Effector memory CD4-positive, alpha-beta T cell (primary cell): ENCODE data around the gene KCNMB2.

ENCODE experiments used
- DNase-seq, 3 donors: peaks; one replicate each; pipeline ENCODE4 v3.0.0-alpha.2; 2020
- H3K27ac ChIP-seq: 2 replicates; pipeline ENCODE4 v1.7.0; 2013; ENCODE audit warnings: mild to moderate bottlenecking, low read length, moderate library complexity; ENCODE audit not compliant: insufficient read depth, poor library complexity, severe bottlenecking
- H3K27me3 ChIP-seq: replicated peaks from 2 replicates; pipeline ENCODE4 v1.7.0; 2013; ENCODE audit warnings: mild to moderate bottlenecking, low read length; ENCODE audit not compliant: insufficient read depth, control insufficient read depth, poor library complexity, severe bottlenecking
- H3K36me3 ChIP-seq: 2 replicates; pipeline ENCODE4 v1.7.0; 2013; ENCODE audit warnings: mild to moderate bottlenecking, low read length, moderate library complexity; ENCODE audit not compliant: control insufficient read depth, insufficient read depth
- H3K4me1 ChIP-seq: 2 replicates; pipeline ENCODE4 v1.7.0; 2013; ENCODE audit warnings: low read length, mild to moderate bottlenecking; ENCODE audit not compliant: control insufficient read depth, insufficient read depth, poor library complexity, severe bottlenecking
- H3K4me3 ChIP-seq: 2 replicates; pipeline ENCODE4 v1.7.0; 2013; ENCODE audit warnings: low read length, low read depth, mild to moderate bottlenecking; ENCODE audit not compliant: insufficient read depth, poor library complexity, severe bottlenecking
- H3K9me3 ChIP-seq: 2 replicates; pipeline ENCODE4 v1.7.0; 2013; ENCODE audit warnings: mild to moderate bottlenecking, low read length, moderate library complexity; ENCODE audit not compliant: control insufficient read depth

The KCNMB2 gene

GRCh38 chr3:178807694-178808093 lies 271.5 kb downstream of the KCNMB2 start:
- H3K36me3 ChIP-seq = no peaks in the 10 kb centered on the region
- no peaks in the 10 kb centered on the region for H3K27me3 ChIP-seq
- H3K27ac ChIP-seq = no peak overlapping the region
- DNase-seq = no peak
- H3K4me3 ChIP-seq = no peak overlapping the region
- H3K9me3 ChIP-seq = no peaks in the 10 kb centered on the region
- no peaks in the 10 kb centered on the region for H3K4me1 ChIP-seq

DNA sequence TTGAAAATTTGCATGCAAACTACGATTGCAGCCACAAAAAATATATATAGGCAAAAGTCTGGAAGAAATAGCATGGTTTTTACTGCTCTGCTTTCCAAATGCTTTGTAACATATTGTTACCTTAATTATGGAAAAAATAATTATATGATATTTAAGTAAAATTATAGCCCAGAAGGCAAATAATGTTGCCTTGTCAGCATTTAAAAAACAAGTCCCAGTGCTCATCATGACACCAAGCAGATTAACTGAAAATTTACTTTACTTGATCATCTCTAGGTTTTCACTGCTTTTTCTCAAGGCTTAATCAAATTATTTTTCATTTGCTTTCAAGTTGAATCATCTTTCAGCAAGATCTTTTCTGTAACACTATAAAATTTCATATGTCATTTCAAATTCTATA lies 272.5 kb downstream of the KCNMB2 start:
- no peaks in the 10 kb centered on the region for H3K27me3 ChIP-seq
- no peaks in the 10 kb centered on the region for H3K4me1 ChIP-seq
- H3K36me3 ChIP-seq = no peaks in the 10 kb centered on the region
- no peak overlapping the region for H3K4me3 ChIP-seq
- no peaks in the 10 kb centered on the region for H3K9me3 ChIP-seq
- DNase-seq = no peak
- H3K27ac ChIP-seq = no peak overlapping the region

DNA sequence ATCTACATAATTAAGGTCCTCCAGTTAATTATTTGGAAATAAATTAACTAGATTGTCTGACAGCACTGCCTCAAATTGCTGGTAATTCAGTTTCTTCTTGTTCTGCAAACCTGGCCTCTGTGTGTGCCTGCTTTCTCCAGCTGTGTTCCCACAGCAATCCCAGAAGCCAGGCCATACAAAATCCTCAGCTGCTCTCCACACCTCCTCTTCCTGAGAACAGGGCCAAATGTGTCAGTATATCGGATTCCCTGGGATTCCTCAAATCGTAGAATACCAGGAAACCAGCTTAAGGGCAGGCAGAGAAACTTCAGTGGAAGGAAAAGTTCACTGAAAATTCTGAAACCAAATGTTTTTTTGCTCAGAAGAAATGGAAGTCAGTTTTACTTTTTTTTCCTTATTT lies 273.9 kb downstream of the KCNMB2 start:
- Histone ChIP-seq H3K9me3 (no peaks in the 10 kb centered on the region), H3K36me3 (no peaks in the 10 kb centered on the region), H3K4me1 (no peaks in the 10 kb centered on the region), H3K4me3 (no peak overlapping the region), H3K27ac (no peak overlapping the region), H3K27me3 (no peaks in the 10 kb centered on the region)
- DNase-seq = no peak

DNA sequence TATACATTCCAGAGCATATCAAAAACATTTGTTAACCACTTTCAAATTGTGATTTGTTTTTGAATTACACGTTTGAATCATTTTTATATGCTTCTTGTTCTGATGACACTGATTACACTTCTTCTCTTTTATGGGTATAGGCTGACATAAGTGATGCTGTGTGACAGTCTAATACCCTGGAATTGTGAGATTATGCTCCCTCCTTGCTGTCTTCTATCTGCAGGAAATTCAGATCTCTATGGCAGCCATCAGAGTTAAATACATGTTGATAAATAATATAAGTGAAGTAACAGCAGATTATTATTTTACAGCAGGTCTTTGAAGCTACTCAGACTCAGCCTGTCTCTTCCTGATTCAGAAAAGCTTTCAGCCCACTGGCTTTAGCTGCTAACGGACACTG lies 286.5 kb downstream of the KCNMB2 start:
- Histone ChIP-seq H3K4me3 (no peak overlapping the region), H3K27ac (no peak overlapping the region), H3K9me3 (no peaks in the 10 kb centered on the region), H3K27me3 (no peaks in the 10 kb centered on the region), H3K36me3 (no peaks in the 10 kb centered on the region), H3K4me1 (no peaks in the 10 kb centered on the region)
- no peak for DNase-seq

GRCh38 chr3:178823150-178823549 lies 286.9 kb downstream of the KCNMB2 start:
- H3K27me3 ChIP-seq = no peaks in the 10 kb centered on the region
- no peaks in the 10 kb centered on the region for H3K4me1 ChIP-seq
- DNase-seq = no peak
- H3K4me3 ChIP-seq = no peak overlapping the region
- no peak overlapping the region for H3K27ac ChIP-seq
- H3K9me3 ChIP-seq = no peaks in the 10 kb centered on the region
- no peaks in the 10 kb centered on the region for H3K36me3 ChIP-seq

GRCh38 chr3:178823591-178824246 lies 287.5 kb downstream of the KCNMB2 start:
- H3K27ac ChIP-seq = no peak overlapping the region
- no peaks in the 10 kb centered on the region for H3K4me1 ChIP-seq
- H3K27me3 ChIP-seq = no peaks in the 10 kb centered on the region
- H3K9me3 ChIP-seq = no peaks in the 10 kb centered on the region
- DNase-seq = no peak
- H3K4me3 ChIP-seq = no peak overlapping the region
- no peaks in the 10 kb centered on the region for H3K36me3 ChIP-seq

DNA sequence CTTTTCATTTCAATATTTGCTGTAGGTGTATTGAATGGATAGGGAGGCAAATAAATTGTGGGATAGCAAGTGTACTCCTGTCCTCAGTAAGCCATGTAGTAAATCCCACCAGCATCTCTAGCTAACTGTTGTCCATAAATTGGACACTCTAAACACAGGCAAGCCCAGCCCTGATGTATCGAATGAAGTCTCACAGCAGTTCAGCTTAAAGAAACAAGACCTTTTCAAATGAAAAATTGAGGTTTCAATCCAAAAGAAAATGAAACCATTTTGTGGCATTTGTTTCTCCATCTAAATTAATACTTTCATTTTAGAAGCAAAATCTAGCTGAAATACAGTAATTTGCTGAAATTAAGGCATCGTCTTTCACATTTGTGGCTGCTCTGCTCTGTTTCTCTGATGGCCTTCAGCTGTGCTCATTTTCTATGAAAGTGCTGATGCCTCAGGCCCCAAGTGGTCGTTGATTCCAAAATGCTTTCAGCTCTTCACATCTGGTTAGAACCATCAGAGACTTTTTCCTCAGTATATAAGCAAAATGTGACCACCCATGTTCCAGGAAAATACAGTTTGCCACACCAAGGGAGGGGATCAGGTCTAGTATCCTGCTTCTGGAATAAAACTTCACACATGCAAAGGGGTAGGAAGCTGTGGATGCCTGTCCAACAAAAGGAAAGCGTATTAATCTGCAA lies 290.3 kb downstream of the KCNMB2 start:
- H3K4me3 ChIP-seq = no peak overlapping the region

DNA sequence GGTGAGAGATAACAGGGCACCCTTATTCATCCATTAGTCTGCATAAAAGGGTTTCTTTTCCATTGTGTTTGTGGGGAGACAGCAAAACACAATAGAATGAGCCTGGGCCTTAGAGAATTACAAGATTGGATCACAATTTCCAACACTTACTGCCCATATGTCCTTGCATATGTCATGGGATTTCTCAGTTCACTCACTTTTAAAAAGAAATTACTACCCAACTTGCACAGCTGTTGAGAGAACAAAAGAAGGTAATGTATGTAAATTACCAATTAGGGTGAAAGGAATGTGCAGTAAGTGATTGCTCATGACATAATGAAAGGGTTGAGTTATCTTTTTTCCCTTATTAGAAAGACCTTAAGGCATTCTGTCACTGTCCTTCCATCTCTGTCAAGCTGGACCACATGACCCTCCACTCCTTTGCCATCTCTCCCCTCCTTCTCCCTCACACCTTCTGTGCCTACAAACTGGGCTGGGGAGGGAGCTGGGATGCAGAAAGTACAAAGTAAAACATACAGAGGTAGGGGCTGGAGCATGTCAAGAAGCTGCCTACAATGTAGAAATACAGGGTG lies 291.1 kb downstream of the KCNMB2 start:
- H3K36me3 ChIP-seq = no peaks in the 10 kb centered on the region

More for the DNA sequence above, 290.3 kb downstream of the KCNMB2 start:
- no peak for DNase-seq
- Histone ChIP-seq H3K36me3 (no peaks in the 10 kb centered on the region), H3K9me3 (no peaks in the 10 kb centered on the region), H3K4me1 (no peaks in the 10 kb centered on the region), H3K27me3 (no peaks in the 10 kb centered on the region), H3K27ac (no peak overlapping the region)

GRCh38 chr3:178833695-178834094 lies 297.5 kb downstream of the KCNMB2 start:
- Histone ChIP-seq H3K9me3 (no peaks in the 10 kb centered on the region), H3K27me3 (no peaks in the 10 kb centered on the region), H3K4me3 (no peak overlapping the region), H3K27ac (no peak overlapping the region), H3K4me1 (no peaks in the 10 kb centered on the region), H3K36me3 (no peaks in the 10 kb centered on the region)
- no peak for DNase-seq

More for the DNA sequence above, 291.1 kb downstream of the KCNMB2 start:
- H3K9me3 ChIP-seq = no peaks in the 10 kb centered on the region
- H3K27ac ChIP-seq = no peak overlapping the region
- no peak for DNase-seq
- H3K27me3 ChIP-seq = no peaks in the 10 kb centered on the region
- H3K4me3 ChIP-seq = no peak overlapping the region
- H3K4me1 ChIP-seq = no peaks in the 10 kb centered on the region

DNA sequence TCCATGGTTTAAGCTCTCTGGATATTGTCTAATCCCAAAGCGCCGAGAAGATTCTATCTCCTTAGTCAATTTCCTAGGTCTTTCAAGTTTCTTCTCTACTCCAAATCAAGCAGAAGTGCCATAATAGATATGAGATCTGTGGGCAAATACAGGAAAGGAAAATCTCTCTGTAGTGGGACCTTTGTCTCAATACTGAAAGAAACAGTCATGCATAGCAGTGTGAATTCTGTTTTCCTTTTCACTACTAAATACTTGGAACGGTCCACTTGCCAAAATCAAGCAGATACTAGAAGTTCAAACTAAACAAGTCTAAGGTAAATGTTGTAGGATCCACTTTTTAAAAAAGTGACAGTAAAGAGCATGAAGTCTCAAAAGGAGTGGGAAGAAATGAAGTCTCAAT lies 298.8 kb downstream of the KCNMB2 start:
- Histone ChIP-seq H3K27ac (no peak overlapping the region), H3K4me3 (no peak overlapping the region), H3K36me3 (no peaks in the 10 kb centered on the region), H3K4me1 (no peaks in the 10 kb centered on the region), H3K9me3 (no peaks in the 10 kb centered on the region), H3K27me3 (no peaks in the 10 kb centered on the region)
- no peak for DNase-seq
